IPS DF 19.7 (cell line): ENCODE data around the gene ADGRE1.
"Not testable (repeated sequence)": the region's sequence is repeated elsewhere in the genome, so short reads cannot be mapped to it uniquely, and the experiment has no call there.

Source experiments
- DNase-seq: peaks from one replicate; pipeline ENCODE4 v3.0.0-alpha.2; 2013; ENCODE audit warnings: low read depth, low spot score

ADGRE1 gene, protein sequence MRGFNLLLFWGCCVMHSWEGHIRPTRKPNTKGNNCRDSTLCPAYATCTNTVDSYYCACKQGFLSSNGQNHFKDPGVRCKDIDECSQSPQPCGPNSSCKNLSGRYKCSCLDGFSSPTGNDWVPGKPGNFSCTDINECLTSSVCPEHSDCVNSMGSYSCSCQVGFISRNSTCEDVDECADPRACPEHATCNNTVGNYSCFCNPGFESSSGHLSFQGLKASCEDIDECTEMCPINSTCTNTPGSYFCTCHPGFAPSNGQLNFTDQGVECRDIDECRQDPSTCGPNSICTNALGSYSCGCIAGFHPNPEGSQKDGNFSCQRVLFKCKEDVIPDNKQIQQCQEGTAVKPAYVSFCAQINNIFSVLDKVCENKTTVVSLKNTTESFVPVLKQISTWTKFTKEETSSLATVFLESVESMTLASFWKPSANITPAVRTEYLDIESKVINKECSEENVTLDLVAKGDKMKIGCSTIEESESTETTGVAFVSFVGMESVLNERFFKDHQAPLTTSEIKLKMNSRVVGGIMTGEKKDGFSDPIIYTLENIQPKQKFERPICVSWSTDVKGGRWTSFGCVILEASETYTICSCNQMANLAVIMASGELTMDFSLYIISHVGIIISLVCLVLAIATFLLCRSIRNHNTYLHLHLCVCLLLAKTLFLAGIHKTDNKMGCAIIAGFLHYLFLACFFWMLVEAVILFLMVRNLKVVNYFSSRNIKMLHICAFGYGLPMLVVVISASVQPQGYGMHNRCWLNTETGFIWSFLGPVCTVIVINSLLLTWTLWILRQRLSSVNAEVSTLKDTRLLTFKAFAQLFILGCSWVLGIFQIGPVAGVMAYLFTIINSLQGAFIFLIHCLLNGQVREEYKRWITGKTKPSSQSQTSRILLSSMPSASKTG

DNA sequence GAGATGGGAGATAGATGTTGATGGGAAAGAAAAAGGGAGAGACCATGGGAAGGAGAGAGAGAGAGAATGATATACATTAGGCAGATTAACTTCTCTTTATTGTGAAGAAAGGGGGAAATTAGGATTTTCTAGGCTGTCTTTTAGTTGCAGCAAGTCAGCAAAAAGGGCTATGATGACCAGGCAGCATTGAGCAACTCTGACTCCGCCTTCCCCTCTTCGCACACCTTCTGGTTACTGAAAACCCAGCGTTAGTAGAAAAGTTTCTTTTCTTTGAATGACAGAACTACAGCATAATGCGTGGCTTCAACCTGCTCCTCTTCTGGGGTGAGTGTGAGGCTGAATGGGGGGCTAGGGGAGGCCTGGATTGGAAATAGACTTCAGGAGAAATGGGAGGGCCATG is at the start of gene ADGRE1:
Gene ADGRE1 (plus strand): TSS at position 264 of the 400 bp plus-strand sequence. CDS start 30 bp downstream, at position 294.
- DNase-seq, result no peak

DNA sequence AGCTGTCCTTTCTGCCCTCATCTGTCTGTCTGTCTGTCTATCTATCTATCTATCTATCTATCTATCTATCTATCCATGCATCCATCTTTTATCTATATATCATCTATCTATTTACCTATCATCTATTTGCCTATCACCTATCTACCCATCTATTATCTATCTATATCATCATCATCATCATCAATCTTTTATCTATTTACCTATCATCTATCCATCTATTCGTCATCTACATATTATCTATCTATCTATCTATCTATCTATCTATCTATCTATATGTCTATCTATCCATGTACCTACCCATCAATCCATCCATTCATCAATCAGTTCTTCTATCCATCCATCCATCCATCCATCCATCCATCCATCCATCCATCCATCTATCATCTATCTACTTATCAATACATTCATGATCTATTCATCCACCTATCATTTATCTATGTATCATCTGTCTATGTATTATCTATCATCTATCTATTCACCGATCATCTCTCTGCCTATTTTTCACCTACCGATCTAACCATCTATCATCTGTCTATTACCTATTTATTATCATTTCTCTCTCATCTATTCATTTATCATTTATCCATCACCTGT is 49.2 kb upstream of the ADGRE1 start:
- no peak for DNase-seq

DNA sequence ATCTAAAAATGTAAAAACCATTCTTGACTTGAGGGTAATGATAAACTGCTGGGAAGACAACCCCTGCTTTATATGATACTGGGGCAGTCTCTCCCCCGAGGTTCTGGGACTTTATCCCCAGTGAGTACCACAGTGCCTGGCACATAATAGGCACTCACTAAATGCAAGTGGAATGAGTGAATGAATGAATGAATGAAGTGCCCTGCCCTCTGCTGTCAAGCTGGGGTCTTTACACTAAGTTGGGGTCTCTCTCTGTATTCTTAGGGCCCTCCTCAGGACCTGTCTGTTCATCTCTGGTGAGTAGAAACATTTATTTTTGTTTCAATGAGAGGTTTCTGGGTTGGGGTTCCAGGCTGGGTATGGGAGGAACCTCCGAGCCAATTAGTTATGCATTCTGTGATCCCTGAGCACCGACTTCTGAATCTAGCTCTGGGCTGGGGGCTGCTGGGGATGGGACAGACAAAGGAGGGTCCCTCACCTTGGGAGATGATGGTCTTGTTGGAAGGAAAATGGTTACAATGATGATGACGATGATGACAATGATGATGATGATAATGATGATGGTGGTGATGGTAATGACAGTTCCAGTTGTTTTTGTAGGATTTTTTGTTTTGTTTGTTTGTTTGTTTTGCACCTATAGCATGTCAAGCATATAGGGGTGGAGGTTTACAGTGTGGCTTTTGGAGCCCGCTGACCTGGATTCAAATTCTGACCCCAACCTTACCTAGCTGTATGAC is 44.3 kb upstream of the ADGRE1 start:
- DNase-seq, result no peak

DNA sequence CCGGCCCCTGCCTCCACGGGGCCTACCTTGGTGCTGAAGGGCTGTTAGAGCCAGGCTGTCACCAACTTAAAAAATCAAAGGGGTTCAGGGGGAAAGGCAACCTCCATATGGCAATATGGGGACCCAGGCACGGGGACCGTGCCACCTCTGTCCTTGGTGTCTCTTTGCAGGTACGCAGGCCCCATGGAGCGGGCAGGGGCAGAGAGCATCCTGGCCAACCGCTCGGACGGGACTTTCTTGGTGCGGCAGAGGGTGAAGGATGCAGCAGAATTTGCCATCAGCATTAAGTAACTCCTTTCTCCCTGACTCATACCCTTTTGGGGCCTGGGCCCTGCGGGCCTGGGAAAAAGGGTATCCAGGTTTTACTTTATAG is 39.6 kb upstream of the ADGRE1 start:
- no peak for DNase-seq

DNA sequence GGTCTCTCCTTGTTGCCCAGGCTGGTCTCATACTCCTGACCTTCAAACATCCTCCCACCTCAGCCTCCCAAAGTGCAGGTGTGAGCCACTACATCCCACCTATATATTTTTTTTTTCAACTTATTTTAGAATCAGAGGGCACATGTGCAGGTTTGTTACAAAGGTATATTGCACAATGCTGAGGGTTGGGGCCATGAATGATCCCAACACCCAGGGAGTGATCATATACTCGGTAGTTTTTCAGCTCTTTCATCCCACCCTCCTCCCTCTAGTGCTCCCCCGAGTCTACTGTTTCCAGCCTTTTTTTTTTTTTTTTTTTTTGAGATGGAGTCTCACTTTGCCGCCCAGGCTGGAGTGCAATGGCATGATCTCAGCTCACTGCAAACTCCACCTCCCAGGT is 38.4 kb upstream of the ADGRE1 start:
- no peak for DNase-seq

DNA sequence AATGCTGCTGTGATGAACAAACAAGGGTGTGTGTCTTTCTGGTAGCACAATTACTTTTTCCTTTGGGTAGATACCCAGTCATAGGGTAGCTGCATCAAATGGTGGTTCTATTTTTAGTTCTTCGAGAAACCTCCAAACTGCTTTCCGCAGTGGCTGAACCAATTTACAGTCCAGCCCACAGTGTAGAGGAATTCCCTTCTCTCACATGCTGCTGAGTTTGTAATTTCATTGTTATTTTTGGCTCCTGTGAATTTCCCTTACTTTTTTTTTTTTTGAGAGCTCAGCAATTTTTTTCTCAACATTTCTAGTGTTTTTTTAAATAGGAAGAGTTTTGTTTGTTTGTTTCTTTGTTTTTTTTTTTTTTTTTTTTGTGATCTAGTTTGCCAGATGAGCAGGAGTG is 37.5 kb upstream of the ADGRE1 start:
- no peak for DNase-seq

DNA sequence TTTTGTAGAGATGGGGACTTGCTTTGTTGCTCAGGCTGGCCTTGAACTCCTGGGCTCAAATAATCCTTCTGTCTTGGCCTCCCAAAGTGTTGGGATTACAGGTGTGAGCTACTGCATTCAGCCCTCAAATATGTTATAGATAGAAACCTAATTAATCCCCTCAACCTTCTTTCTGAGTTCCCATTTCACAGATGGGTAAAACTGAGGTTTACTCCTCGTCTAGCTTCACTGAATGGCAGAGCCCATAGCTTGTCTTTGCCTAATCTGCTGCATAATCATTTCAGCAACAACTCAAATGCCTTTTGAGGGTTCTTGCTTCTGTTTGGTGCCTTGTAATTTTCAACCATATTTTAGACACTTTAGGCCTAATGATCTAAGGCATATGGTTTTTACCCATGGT is 36.0 kb upstream of the ADGRE1 start:
- DNase-seq, result no peak

DNA sequence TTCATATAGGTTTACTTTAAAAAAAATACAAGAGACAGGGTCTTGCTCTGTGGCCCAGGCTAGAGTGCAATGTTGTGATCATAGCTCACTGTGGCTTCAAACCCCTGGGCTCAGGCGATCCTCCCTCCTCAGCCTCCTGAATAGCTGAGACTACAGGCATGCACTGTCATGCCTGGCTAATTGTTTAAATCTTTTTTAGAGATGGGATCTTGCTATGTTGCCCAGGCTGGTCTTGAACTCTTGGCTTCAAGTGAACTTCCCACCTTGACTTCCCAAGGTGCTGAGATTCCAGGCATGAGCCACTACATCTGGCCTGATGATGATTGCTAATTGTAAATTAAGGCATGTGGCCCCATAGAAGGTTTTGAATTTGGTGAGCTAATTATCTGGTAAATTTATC is 35.4 kb upstream of the ADGRE1 start:
- DNase-seq, result no peak

DNA sequence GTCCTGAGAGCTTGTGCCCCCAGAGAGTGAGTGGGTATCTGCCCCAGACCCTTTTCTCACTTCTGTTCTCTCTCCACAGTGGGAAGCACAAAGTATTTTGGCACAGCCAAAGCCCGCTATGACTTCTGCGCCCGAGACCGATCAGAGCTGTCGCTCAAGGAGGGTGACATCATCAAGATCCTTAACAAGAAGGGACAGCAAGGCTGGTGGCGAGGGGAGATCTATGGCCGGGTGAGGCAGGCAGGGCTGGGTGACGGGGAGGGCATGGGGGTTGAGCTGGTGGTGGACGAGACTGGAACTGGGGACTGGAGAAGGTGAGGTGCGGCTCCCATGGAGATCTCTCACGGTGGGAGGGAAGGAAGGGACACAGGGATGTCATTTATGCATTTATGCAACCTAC is 33.5 kb upstream of the ADGRE1 start:
- DNase-seq, result no peak

DNA sequence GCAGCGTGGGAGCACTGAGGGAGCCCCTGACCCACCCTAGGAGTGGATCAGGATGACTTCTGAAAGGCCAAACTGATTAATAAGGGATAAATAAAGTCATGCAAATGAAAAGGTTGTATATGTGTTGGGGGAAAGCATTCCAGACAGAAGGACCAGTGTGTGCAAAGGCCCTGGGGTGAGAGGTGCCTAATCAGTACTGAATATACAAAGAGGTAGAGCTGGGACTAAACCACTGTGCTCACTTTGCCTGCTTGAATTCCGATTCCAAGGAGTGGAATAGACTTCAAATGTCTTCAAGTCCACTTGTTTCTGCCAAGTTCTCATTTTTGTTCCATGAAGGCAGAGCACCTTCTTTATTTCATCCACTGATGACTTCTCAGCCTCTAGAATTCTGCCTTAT is 32.6 kb upstream of the ADGRE1 start:
- DNase-seq, result no peak

DNA sequence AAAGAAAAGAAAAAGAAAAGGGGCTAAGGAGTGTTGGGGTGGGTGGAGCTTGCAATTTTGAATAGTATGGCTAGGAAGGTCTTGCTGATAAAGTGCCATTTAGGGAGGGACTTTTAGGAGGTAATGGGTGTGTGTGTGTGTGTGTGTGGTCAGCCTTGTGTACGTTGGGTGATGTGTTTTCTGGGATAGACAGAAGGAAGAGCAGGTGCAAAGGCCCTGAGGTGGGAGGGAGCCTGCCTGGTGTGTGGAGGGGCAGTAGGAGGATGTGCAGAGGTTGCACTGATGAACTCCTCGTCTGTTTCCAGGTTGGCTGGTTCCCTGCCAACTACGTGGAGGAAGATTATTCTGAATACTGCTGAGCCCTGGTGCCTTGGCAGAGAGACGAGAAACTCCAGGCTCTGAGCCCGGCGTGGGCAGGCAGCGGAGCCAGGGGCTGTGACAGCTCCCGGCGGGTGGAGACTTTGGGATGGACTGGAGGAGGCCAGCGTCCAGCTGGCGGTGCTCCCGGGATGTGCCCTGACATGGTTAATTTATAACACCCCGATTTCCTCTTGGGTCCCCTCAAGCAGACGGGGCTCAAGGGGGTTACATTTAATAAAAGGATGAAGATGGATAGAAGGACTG is 30.5 kb upstream of the ADGRE1 start:
- DNase-seq, result no peak

DNA sequence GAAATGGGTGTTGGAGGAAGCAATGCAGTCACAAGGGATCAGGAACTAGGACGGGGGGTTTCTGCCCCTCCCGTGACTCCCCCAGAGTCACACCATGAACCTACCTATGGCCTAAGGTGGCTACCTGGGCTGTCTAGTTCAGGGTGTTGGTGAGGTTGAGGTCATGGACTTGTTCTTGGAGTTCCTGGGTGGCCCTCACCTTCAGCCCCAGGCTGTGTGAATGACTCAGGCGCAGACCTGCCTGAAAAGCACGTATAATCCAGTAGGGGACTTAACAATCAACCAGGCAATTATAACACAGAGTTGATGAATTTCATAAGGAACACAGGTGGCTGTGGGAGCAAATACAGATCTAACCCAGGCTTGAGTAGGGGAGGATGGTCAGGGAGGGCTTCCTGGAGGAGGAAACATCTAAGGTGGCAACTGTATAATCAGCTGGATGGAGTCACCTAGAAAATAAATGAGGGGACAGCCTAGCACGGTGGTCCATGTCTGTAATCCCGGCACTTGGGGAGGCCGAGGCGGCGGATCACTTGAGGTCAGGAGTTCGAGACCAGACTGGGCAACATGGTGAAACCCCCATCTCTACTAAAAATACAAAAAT is 25.6 kb upstream of the ADGRE1 start:
- no peak for DNase-seq

DNA sequence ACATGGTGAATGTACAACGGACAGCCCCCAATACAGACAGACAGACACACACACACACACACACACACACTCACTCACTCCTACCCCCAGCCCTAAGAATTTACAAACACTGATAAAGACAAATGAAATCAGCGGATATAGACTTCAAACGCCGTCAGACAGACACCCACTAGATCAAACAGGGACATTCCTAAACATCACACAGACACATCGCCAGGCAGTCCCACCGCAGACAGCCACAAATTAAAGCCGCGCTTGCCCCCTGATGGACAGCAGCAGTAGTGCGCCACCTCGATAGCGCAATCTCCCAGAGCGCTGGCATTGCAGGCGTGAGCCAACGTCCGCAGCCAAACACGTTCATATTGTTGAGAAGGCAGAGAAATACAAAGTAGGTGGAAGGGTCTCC is 24.7 kb upstream of the ADGRE1 start:
- peak; percentile 59 for DNase-seq

DNA sequence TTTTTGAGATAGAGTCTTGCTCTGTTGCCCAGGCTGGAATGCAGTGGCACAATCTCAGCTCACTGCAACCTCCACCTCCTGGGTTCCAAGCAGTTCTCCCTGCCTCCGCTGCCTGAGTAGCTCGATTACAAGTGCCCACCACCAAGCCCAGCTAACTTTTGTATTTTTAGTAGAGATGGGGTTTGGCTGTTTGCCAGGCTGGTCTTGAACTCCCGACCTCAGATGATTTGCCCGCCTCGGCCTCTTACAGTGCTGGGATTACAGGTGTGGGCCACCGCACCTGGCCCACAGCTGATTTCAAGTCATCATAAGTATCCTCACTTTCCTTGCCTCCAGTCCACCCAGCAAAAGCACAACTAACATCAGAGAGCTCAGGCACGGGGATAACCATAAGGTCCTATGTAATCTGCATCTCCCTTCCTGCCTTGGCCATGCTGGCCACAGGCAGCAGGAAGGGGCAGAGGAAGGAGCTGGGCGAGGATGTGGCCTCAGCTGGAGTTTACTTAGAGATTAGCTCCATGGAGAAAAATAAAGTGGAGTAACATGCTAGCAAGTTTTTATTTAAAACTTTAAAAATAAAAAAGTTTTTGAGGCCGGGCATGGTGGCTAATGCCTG is 22.9 kb upstream of the ADGRE1 start:
- no peak for DNase-seq

DNA sequence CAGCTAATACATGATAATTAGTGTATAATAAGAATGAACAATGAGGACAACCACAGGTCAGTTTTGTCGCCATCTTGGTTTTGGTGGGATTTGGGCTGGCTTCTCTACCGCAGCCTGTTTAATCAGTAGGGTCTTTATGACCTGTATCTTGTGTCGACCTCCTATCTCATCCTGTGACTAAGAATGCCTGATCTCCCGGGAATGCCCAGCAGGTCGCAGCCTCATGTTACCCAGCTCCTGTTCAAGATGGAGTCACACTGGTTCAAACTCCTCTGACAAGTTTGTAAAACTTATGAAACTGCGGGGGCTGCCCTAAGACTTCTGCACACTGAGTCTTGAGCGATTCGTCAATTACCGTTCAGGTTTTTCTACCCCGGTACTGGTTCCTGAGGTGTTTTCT is 21.5 kb upstream of the ADGRE1 start:
- DNase-seq, result no peak

DNA sequence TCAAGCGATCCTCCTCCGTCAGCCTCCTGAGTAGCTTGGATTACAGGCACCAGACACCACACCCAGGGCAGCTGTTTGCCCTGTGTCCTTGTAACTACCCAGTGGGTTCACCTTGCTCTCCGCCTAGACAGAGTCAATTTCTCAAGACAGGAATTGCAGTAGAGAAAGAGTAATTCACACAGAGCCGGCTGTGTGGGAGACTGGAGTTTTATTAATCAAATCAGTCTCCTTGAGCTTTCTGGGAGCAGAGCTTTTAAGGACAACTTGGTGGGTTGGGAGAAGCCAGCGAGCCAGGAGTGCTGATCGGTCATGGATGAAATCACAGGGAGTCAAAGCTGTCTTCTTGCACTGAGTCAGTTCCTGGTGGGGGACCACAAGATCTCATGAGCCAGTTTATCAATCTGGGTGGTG is 20.6 kb upstream of the ADGRE1 start:
- DNase-seq, result no peak

DNA sequence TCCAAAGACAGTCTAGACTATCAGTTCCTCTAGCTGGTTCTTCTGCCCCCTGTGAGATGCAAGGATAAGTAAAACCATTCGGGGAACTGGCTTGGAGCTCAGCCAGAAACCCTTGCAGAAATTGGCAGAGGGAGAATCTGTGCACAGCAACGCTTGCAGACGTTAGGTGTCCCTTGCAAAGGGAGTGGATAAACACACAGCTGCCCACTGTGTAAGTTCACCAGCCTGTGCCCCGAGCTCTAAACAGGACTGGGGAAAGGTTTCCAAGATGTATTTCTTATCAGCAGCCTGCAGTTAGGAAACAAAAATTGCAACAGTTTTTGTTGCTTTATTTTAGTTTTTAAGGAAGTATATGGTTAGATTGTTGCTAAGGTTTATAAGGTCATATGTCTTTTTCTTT is 19.0 kb upstream of the ADGRE1 start:
- DNase-seq, result no peak

DNA sequence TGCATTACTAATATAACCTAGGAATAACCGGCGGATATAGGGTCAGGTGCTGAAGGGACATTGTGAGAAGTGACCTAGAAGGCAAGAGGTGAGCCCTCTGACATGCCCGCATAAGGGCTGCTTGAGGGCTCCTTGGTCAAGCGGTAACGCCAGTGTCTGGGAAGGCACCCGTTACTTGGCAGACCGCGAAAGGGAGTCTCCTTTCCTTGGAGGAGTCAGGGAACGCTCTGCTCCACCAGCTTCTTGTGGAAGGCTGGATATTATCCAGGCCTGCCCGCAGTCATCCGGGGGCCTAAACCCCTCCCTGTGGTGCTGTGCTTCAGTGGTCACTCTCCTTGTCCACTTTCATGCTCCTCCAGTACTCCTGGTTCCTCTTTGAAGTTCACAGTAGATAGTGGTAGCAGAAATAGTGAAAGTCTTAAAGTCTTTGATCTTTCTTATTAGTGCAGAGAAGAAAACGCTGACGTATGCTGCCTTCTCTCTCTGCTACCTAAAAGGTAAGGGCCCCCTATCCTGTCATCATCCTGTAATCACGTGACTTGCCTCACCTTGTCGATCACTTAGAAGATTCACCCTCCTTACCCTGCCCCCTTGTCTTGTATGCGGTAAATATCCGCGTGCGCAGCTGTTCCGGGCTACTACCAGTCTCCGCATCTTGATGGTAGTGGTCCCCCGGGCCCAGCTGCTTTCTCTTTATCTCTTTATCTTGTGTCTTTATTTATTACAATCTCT is 18.1 kb upstream of the ADGRE1 start:
- DNase-seq, result not testable (repeated sequence)

DNA sequence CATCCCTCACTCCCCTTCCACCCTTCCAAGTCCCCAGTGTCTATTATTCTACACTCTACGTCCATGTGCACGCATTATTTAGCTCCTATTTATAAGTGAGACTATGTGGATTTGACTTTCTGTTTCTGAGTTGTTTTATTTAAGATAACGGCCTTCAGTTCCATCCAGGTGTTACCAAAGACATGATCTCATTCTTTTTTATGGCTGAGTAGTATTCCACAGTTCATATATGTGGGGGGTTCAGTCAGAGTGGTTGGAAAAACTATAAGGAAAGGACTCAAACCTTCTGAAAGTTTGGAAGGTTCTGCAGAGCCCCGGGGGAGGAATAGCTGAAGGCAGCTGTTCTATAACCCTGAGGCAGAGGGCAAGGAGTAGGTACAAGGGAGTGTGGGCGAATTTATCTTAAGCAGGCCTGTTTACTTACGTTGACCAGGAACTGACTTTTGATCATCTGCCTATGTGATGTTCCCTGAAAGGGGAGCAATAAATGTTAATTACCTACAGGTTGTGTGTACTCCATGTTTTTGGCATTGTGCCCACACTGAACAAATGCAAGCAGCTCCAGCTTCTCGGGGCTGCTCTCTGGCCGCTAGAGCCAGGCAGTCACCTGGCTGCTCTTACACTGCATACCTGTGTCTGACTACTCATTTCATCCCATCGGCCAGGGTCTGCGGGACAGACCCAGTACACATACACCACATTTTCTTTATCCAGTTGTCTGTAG is 13.5 kb upstream of the ADGRE1 start:
- DNase-seq, result no peak
